Muscle of back (tissue), 11 donors: ENCODE data around the gene DOCK3. TPM values are rescaled to one million over a fixed set of nuclear protein-coding genes. Genes with fewer than 3 reads are reported as not detected.
"Not testable (repeated sequence)": the region's sequence is repeated elsewhere in the genome, so short reads cannot be mapped to it uniquely, and the experiment has no call there.

Source experiments
- DNase-seq, 3 donors: peaks; one replicate each; pipeline versions ENCODE4 v3.0.0 to v3.0.0-alpha.2; 2013
- polyA plus RNA-seq, 10 donors: library from polyadenylated mRNA; unstranded; fragments of 120-200 nt; gene quantifications; one replicate each; pipeline ENCODE4 v1.2.1, GENCODE V29; 2013; ENCODE audit not compliant: insufficient read length in 10 of 10

Gene DOCK3
- polyA plus RNA-seq, 10 donors = 0.07 to 0.76 (median 0.22) TPM

DNA sequence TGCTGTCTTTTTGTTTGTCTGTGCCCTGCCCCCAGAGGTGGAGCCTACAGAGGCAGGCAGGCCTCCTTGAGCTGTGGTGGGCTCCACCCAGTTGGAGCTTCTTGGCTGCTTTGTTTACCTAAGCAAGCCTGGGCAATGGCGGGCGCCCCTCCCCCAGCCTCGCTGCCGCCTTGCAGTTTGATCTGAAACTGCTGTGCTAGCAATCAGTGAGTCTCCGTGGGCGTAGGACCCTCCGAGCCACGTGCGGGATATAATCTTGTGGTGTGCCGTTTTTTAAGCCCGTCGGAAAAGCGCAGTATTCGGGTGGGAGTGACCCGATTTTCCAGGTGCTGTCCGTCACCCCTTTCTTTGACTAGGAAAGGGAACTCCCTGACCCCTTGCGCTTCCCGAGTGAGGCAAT is 303.9 kb downstream of the DOCK3 start:
- not testable (repeated sequence) for DNase-seq

DNA sequence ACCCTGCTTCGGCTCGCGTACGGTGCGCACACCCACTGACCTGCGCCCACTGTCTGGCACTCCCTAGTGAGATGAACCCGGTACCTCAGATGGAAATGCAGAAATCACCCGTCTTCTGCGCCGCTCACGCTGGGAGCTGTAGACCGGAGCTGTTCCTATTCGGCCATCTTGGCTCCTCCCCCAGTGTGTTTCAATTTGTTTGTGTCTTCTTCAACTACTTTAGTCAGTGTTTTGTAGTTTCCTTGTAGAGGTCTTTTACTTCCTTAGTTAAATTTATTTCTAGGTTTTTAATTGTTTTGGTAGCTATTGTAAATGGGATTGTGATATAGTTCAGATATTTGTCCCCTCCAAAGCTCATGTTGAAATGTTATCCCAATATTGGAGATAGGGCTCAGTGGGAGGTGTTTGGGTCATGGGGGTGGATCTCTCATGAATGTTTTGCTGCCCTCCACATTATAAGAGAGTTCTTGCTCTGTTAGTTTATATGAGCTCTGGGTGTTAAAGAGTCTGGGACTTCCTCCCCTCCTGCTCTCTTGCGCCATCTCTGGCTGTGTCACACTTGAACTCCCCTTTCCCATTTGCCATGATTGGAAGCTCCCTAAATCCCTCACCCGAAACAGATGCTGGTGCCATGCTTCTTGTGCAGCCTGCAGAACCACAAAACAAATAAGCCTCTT is 304.4 kb downstream of the DOCK3 start:
- DNase-seq = no peak

DNA sequence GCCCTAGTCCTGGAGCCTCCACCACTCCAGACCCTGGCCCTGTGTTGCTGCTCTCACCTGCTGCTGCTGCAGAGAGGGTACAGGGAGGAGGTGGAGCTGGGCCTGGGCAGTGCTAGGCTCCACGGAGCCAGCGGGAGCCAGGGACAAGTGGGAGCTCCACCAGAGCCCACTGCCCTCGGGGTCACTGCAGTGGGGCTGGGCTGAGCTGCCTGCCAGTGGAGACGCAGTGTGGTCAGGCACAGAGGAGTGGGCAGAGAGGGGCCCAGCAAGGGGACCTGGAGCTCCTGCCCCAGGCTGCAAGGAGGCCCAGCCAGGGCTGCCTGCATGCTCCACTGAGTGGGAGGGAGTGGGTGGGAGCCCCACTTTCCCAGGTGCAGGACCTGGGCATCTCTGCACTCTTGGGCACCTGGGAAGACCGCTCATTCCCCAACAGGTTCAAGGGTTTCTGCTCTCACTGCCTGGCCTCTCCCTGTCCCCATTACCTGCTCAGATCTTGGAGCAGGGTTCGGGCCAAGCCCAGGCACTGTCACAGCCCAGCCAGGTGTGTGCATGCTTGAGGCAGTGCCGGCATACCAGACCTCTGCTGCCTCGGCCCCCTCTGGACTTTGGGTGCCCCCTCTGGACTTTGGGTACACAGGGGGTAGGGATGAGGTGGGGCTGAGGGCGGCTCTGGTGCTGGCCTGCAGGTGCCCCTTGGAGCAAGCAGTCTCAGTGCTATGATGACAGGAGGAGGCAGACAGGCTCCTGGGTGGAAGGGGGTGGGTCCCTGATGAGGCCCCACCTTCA is 308.0 kb downstream of the DOCK3 start:
- DNase-seq = no peak

DNA sequence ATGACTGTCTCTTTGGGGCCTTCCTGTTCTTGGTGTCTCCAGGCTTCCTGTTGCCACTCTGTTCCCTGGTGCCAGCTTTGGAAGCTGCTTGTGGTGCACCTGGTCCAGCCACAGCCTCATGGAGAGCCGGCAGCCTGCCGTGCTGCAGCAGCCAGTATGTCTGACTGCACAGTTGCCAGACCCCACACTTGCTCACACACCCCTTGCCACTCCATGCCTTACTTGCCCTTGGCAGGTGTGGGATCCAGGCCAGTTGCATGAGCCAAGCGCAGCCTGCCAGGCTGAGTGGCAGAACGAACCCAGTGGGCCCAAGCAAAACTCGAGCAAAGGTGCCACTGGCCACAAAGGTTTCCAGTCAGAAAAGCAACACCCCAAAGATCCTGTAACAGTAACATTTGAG is 309.2 kb downstream of the DOCK3 start:
- no peak for DNase-seq

DNA sequence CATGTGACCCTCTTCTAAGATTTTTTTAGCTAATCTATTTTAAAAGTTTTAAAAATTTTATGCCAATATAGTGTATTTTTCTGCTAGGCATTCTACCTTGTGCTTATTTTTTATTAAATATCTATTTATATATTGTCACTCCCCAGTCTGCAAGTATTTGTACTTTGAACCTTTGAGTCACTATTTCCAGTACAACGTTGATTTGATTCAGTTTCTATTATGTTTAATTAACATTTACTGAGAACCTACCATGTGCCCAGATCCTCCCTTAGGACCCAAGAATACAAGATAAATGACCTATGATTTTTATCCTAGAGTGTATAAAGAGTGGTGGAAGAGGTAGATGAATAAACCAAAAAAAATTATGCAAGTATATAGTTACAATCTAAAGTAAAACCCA is 311.2 kb downstream of the DOCK3 start:
- DNase-seq = no peak

DNA sequence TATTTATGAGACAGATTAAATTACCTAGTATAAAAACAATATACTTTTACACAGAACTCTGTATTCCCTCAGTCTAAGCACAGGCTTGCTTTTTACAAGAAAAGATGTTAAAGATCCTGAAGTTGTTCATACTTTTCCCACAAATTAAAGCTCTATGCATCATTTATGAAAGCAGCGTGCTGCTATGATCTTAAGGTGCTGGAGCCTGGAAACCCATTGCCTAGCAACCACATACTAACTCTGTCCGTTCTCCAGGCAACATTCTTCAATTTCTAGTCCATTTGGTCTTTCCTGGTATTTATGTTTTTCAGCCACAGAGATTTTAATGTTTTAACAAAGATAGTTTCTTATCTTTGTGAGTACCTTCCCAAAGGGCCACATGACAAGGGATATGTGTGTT is 312.0 kb downstream of the DOCK3 start:
- DNase-seq = no peak

DNA sequence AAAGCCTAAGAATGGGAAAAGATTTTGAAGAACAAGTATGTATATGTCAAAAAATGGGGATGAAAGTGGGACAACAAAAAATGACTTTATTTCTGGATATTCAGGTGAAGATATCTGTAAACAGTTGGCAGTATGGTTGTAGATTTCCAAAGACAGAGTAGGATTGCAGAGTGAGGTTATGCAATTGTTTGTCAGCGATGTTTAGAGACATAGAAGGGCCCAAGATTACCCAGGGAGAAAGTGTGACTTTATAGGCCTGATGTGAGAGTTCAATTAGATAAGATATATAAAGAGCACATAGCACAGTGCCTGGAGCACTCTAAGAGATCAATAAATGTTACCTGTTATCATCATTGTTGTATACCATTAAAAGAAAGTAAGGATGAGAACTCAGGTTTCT is 319.8 kb downstream of the DOCK3 start:
- no peak for DNase-seq

DNA sequence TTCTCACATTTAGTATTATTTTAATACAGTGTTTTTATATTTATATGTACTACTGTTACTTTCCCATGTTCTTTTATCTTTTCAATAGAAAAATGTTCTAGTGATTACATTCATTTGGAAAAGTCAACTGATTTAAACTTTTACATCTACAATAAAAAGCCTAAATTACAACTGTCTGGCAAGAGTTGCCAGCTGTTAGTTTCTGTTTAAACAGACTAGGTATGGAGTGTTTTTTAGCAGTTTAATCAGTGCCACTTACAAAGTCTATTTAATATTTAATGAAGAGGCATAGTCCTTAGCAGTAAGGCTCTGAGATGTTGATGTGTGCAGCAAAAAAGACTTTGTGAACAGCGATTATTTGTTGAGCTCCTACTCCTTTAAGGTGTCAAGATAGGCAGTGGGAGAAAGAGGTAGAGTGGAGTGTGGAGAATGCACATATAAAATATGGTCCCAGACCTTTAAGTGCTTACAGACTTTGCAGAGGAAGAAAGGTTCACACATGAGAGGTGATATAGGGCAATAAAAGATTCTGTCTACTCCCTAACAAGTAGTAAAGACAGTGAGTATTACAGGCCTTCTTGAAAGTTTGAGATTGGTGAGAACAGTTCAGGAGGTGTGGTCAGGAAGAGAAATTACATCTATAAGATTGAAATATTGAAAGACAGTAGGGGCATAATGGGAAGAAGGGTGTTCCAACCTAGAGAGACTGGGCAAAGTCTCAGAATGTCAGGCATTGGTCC is 320.5 kb downstream of the DOCK3 start:
- DNase-seq = no peak

DNA sequence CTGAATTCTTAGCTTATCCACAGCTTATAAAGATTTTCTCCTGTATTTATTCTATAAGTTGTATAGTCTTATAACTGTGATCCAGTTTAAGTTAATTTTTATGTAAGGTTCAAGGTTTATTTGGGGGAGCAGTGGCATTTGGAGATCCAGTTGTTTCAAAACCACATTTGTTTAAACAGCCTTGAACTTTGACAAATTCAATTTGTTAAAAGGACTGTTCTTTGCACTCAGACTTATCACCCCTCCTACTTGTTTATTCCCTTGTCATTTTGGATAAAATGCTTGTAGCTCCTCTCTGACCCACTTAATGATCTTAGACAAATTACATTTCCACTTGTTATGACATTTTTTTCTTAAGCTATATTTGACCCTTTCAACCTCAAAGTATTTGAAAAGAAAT is 327.8 kb downstream of the DOCK3 start:
- no peak for DNase-seq

DNA sequence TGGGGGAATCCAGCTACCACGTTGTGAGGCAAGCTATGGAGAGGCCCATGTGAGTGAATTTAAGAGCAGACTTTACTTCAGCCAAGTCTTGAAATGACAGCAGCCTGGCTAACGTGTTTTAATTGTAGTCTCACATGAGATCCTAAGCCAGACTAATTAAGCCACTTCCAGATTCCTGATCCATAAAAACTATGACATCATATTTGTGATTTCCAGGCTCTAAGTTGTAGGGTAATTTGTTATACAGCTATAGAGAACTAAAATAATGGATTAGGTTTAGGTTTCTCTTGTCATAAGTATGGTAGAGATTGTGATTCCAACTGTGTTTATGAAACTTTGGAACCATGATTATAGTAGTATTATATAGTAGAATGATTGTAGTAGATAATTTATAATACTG is 329.5 kb downstream of the DOCK3 start:
- DNase-seq = no peak

DNA sequence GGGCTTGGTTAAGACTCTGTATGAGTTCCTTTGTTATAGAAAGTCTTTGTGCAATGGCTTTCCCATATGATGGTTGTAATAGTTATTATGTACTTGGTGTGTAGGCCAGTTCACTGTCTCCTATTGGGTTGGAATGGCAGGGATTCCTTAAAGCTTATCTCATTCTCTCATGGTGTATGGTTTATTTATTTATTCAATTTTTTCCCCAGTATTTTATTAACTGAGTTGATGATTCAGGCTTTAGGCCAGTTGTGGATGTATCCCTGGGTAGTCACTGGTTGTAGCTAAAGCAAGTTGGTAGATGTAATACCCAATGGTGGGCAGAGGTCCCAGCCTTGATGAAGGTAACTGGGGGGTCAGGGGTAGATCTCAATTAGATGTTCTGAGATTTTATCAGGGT is 349.4 kb downstream of the DOCK3 start:
- DNase-seq = no peak

DNA sequence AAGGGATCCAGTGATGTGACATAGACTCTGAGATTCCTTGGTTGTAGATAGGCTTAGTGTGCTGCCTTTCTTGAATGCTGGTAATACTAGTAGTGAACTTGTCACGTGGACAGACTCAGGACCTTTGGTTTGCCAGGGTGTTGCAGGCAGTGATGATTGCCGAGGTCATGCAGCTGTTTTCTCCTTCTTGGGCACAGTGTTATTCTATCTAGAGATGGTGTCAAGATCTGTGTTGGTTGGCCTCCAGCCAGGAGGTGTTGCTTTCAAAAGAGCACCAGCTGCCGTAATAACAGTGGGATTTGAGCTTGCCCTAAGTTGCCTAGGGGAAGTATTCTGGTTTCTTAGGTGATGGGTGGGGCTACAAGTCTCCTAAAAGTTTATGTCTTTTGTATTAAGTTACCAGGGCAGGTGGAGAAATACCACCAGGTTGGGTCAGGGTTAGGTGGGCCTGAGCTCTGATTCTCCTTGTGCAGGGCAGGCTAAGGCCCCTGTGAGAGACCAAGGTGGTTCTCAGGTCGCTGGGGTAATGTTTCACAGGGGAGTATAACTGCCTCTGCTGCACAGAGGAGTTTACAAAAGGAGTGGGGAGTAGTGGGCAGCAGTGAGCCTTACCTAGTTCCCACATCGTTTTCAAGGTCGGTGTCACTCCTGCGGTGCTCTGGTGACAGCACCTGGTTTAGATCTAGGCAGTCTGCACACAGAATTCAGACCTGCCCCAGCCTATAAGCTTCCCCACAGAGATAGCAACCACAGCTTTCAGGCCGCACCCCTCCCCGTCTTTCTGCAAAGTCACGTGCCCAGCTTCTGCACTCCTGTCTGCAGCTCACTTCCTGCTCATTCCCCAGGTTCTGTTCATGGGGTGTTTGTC is 350.3 kb downstream of the DOCK3 start:
- peak in 1 of 3 donors; percentile 0 for DNase-seq

DNA sequence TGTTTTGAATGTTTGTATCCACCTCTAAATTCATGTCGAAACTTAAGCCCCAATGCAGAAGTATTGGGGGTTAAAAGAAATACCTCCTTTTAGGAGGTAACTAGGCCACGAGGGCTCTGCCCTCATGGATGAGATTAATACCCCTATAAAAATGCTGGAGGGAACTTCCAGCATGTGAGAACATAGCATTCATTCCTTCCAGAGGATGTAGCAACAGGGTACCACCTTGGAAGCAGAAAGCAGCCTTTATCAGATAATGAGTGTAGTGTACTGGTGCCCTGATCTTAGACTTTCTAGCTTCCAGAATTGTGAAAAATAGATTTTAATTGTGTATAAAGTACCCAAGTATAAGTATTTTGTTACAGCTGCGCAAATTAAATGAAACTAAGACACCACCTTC is 356.9 kb downstream of the DOCK3 start:
- no peak for DNase-seq

DNA sequence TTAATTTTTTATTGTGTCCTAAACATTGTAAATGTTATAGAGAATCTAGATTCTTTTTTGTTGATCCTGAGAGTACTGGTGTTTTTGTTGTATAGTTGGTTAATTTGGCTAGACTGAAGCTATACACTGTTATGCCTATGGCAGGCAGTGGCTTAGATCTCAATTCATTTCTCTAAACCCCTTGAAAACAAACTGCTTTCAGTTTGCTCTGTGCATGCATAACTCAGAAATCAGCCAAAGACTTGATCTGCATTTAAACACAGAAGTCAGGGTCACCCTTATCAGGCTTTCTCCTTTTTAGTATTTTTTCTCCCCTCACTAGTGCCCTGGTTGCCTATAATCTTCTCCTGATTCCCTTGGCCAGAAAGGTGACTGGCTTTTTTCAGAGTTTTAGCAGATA is 360.9 kb downstream of the DOCK3 start:
- no peak for DNase-seq

DNA sequence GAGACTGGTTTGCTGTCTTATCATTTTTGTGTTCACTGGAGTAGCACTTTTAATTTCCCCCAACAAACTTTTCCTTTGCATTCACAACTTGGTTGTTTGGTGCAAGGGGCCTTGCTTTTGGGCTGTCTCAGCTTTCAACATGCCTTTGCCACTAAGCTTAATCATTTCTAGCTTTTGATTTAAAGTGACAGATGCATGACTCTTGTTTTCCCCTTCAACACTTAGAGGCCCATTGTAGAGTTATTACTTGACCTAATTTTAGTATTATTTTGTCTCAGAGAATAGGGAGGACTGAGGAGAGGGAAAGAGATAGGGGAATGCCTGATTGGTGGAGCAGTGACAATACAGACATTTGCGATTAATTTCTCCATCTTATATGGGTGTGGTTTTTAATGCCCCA is 370.3 kb downstream of the DOCK3 start:
- no peak for DNase-seq

DNA sequence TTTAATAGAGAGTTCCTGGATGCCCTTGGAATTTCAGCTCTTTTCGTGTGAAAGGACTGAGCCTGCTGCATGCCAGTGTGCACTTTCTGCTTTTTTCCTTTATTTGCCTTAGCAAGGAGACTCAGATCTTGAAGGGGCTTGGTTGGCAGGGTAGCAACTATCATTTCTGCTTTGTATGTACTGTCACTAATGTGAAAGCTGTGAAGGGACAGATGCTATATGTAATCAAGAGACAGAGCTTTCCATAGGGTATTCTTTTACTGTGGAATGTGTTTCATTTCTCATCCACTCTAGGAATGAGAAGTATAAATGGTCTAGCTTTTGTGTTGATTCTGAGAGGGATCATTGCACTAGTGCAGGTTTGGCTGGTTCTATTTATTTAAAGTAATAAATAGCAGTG is 377.8 kb downstream of the DOCK3 start:
- DNase-seq = no peak

DNA sequence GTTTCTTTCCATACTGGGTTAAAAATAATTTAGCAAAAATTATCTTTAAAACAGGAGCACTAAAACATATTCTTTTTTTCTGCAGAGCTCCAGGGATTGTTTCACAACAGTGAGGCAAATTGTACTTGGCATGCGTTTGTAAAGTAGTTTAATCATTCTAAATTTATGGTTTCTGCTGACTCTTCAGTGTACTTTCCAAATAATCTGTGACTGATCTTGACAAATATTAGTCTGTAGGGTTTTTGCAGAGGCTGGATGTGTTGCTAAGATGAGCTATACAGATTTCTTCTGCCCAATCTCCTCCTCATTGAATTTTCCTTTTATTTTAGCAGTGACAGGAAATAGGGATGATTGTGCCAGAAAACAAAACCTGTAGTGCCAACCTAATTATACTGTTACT is 382.4 kb downstream of the DOCK3 start:
- DNase-seq = peak in 2 of 3 donors; percentile 10 to 35

DNA sequence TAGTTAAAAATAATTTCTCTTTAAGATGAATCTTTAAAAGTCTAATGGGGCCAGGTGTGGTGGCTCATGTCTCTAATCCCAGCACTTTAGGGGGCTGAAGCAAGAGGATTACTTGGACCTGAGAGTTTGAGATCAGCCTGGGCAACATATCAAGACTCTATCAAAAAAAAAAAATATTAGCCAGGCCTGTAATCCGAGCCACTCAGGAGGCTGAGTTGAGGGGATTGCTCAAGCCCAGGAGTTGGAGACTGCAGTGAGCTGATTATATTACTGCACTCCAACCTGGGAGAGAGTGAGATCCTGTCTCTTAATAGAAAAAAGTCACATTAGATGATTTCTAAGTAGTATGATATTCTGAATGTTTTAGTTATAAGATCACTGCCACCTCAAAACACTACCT is 388.3 kb downstream of the DOCK3 start:
- DNase-seq = peak in 2 of 3 donors; percentile 2 to 17

DNA sequence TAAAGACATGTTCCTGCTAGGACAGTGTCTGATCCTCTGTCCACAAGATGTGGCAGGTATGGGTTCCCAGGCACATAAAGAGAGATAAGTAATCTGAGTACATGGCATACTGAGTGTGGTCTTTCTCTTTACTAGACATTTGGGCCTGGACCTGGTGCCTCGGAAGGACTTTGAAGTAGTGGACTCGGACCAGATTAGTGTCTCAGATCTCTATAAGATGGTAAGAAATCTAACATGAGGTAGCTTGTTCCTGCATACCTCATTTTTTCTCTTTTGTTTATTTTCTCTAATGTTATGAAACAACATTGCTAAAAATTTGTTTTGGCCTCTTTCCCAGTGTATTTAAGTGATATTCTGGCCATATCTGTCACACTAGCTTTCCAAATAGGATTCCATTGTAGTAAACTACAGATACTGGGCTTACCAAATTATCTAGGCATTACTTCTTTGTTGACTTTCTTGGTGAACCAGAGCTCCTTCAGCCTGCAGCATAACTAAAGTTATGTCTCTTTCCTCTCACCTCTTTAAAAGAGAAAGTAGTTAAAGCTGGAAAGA is 400.6 kb downstream of the DOCK3 start:
- DNase-seq = no peak

DNA sequence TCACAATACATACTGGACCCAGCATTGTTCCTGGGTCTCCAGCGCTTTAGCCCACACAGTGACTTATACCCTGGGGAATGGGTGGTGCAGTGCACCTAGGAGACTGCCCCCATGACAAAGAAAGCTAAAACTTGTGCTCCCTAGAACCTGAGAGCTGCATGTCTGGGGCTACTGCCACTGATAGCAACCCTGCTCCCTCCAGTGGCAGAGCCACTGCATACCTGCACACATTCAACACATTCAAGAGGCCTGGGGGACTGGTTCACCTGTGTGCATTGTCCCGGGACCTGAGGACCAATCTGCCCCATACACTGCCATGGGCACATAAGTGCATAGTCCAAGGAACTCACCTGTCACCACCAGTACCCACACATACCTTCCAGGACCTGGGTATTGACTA is 407.6 kb downstream of the DOCK3 start:
- no peak for DNase-seq

DNA sequence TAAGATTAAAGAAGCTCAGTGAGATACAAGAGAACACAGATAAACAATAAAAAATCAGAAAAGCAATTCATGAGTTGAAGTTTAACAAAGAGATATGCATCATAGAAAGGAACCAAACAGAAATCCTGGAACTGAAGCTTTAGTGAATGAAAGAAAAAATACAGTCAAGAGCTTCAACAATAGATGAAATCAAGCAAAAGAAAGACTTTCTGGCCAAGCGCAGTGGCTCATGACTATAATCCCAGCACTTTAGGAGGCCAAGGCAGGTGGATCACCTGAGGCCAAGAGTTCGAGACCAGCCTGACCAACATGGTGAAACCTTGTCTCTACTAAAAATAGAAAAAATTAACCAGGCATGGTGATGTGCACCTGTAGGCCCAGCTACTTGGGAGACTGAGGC is 408.8 kb downstream of the DOCK3 start:
- no peak for DNase-seq

DNA sequence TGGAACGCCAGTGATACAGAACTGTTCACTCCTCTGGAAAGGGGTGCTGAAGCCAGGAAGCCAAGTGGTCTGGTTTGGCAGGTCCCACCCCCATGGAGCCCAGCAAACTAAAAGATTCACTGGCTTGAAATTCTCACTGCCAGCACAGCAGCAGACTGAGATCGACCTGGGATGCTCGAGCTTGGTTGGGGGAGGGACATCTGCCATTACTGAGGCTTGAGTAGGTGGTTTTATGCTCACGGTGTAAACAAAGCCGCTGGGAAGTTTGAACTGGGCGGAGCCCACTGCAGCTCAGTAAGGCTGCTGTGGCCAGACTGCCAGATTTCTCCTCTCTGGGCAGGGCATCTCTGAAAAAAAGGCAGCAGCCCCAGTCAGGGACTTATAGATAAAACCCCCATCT is 417.4 kb downstream of the DOCK3 start:
- not testable (repeated sequence) for DNase-seq
